GM10266 (cell line): Measurements from ENCODE around the gene SEPHS1.

Experiments
- DNase-seq: peaks from one replicate; pipeline ENCODE4 v3.0.0; 2012; ENCODE audit errors: extremely low spot score
- CTCF ChIP-seq: IDR thresholded peaks from 2 replicates; pipeline ENCODE4 v1.5.1; 2012; ENCODE audit warnings: mild to moderate bottlenecking, low read depth; ENCODE audit not compliant: control insufficient read depth, insufficient read depth; ENCODE audit errors: missing control alignments

Gene SEPHS1

GRCh38 chr10:13268310-13268709, 79.8 kb downstream of the SEPHS1 start:
- TF ChIP-seq CTCF = no peak
- no peak for DNase-seq
